IMR-90 (cell line): ENCODE results near the gene ABLIM3. TPM values are rescaled to one million over a fixed set of nuclear protein-coding genes. Genes with fewer than 3 reads are reported as not detected.
A peak's percentile ranks its signal among the peaks of the same experiment; 100 is the strongest.

ENCODE experiments used
- ATAC-seq: fragments of 200-7000 bp; cut with Tn5 transposase; 2 replicates; pipeline ENCODE4 v1.9.1; 2020; ENCODE audit warnings: low read depth, mild to moderate bottlenecking, moderate library complexity
- BruUV-seq: library from RNA; stranded (reverse); fragments of 400-500 nt; replicated peaks from 2 replicates; lab custom pipeline; 2021; lab: Mats Ljungman, UMichigan
- CTCF ChIA-PET: fragments of 300-600 bp; formaldehyde crosslinking; extraction: SDS; loops from one replicate; lab custom pipeline; 2021; ENCODE audit warnings: antibody characterized with exemption; lab: Yijun Ruan, JAX
- POLR2A ChIA-PET: fragments of 300-600 bp; sonication (Branson Sonifier 250); formaldehyde crosslinking; loops from one replicate; lab custom pipeline; 2022; ENCODE audit warnings: antibody characterized with exemption; ENCODE audit not compliant: unreplicated experiment; lab: Charles Lee
- DNase-seq: peaks from one replicate; pipeline ENCODE4 v3.0.0; 2013
- H2AFZ ChIP-seq: replicated peaks from 2 replicates; pipeline ENCODE3; 2013; ENCODE audit warnings: low read length, mild to moderate bottlenecking; ENCODE audit not compliant: poor library complexity
- H2AK5ac ChIP-seq: 2 replicates; pipeline ENCODE4 v1.6.1; 2013; ENCODE audit warnings: low read depth, low read length, inconsistent platforms
- H2AK9ac ChIP-seq: replicated peaks from 2 replicates; pipeline ENCODE3; 2013; ENCODE audit warnings: mild to moderate bottlenecking, low read depth, low read length, moderate library complexity; ENCODE audit not compliant: poor library complexity
- H2BK120ac ChIP-seq: 2 replicates; pipeline ENCODE4 v1.6.1; 2013; ENCODE audit warnings: low read depth, low read length, inconsistent platforms
- H2BK15ac ChIP-seq: 3 replicates; pipeline ENCODE4 v1.6.1; 2013; ENCODE audit warnings: low read depth, low read length, inconsistent platforms
- H2BK20ac ChIP-seq: 2 replicates; pipeline ENCODE4 v1.6.1; 2013; ENCODE audit warnings: low read depth, mild to moderate bottlenecking, inconsistent platforms, low read length, moderate library complexity
- H2BK5ac ChIP-seq: 2 replicates; pipeline ENCODE4 v1.6.1; 2013; ENCODE audit warnings: mild to moderate bottlenecking, low read depth, low read length, inconsistent platforms; ENCODE audit not compliant: poor library complexity, severe bottlenecking
- H3K14ac ChIP-seq: replicated peaks from 2 replicates; pipeline ENCODE4 v1.6.1; 2013; ENCODE audit warnings: low read depth, low read length, inconsistent platforms
- H3K18ac ChIP-seq: 2 replicates; pipeline ENCODE4 v1.6.1; 2013; ENCODE audit warnings: low read depth, low read length, control low read depth
- H3K23ac ChIP-seq: 2 replicates; pipeline ENCODE4 v1.6.1; 2013; ENCODE audit warnings: low read depth, low read length, inconsistent platforms
- H3K27ac ChIP-seq: 2 replicates; pipeline ENCODE4 v1.5.1; 2013; ENCODE audit warnings: mild to moderate bottlenecking, control low read depth, low read length; ENCODE audit not compliant: insufficient read depth
- H3K27me3 ChIP-seq: 2 replicates; pipeline ENCODE4 v1.6.1; 2013; ENCODE audit warnings: low read length; ENCODE audit not compliant: control insufficient read depth, insufficient read depth
- H3K36me3 ChIP-seq: 2 replicates; pipeline ENCODE4 v1.6.1; 2013; ENCODE audit warnings: low read length, mixed read lengths; ENCODE audit not compliant: control insufficient read depth, insufficient read depth
- H3K4ac ChIP-seq: 2 replicates; pipeline ENCODE4 v1.6.1; 2013; ENCODE audit warnings: low read depth, low read length, inconsistent platforms
- H3K4me1 ChIP-seq: 2 replicates; pipeline ENCODE4 v1.6.1; 2013; ENCODE audit warnings: low read length, mixed read lengths; ENCODE audit not compliant: control insufficient read depth, insufficient read depth
- H3K4me2 ChIP-seq: 2 replicates; pipeline ENCODE4 v1.6.1; 2013; ENCODE audit warnings: low read depth, mild to moderate bottlenecking, control low read depth, low read length, moderate library complexity
- H3K4me3 ChIP-seq: 2 replicates; pipeline ENCODE4 v1.5.1; 2013; ENCODE audit warnings: low read depth, mild to moderate bottlenecking, control low read depth, low read length, moderate library complexity; ENCODE audit not compliant: insufficient read depth
- H3K56ac ChIP-seq: 2 replicates; pipeline ENCODE4 v1.6.1; 2013; ENCODE audit warnings: low read length, inconsistent platforms; ENCODE audit not compliant: insufficient read depth; ENCODE audit errors: extremely low read depth
- H3K79me1 ChIP-seq, 2 experiments: 2 replicates each; pipeline ENCODE4 v1.6.1; 2013; ENCODE audit warnings: low read length in 2 of 2, inconsistent platforms in 1 of 2, low read depth in 1 of 2
- H3K9ac ChIP-seq: 2 replicates; pipeline ENCODE4 v1.6.1; 2013; ENCODE audit warnings: low read depth, low read length, control low read depth
- H3K9me1 ChIP-seq: 2 replicates; pipeline ENCODE4 v1.6.1; 2013; ENCODE audit warnings: low read length, inconsistent platforms; ENCODE audit not compliant: insufficient read depth
- H3K9me3 ChIP-seq: 2 replicates; pipeline ENCODE4 v1.6.1; 2013; ENCODE audit warnings: low read length; ENCODE audit not compliant: control insufficient read depth, insufficient read depth
- H4K20me1 ChIP-seq: 2 replicates; pipeline ENCODE4 v1.6.1; 2013; ENCODE audit warnings: low read length, inconsistent platforms; ENCODE audit not compliant: insufficient read depth
- H4K5ac ChIP-seq: 2 replicates; pipeline ENCODE4 v1.6.1; 2013; ENCODE audit warnings: mild to moderate bottlenecking, low read depth, low read length, control low read depth
- H4K8ac ChIP-seq, 2 experiments: 2 replicates each; pipeline ENCODE4 v1.6.1; 2013; ENCODE audit warnings: low read depth in 2 of 2, low read length in 2 of 2, control low read depth in 1 of 2, inconsistent platforms in 1 of 2
- H4K91ac ChIP-seq: 2 replicates; pipeline ENCODE4 v1.6.1; 2013; ENCODE audit warnings: low read depth, low read length, inconsistent platforms; ENCODE audit not compliant: insufficient read depth
- CEBPB ChIP-seq: IDR thresholded peaks from 2 replicates; pipeline ENCODE4 v1.6.1; 2012; ENCODE audit warnings: low read depth, low read length, improper control_type of control experiment
- POLR2A ChIP-seq: IDR thresholded peaks from 2 replicates; pipeline ENCODE4 v1.6.1; 2012; ENCODE audit warnings: mild to moderate bottlenecking, low read depth, low read length
- WGBS, 2 experiments: methylation state at CpG; one replicate each; pipeline versions ENCODE4 v1.1.5 to v1.1.7; 2013; ENCODE audit warnings: missing lambda C conversion rate in 2 of 2; ENCODE audit not compliant: insufficient read length in 1 of 2; ENCODE audit errors: extremely low coverage in 2 of 2; 5-methylcytosine and 5-hydroxymethylcytosine counted together
- dilution Hi-C: fragments of 300-500 bp; cut with HindIII; formaldehyde crosslinking; loops from one replicate; pipeline ENCODE4 v1.14.3; 2018; ENCODE audit warnings: low sequenced_read_pairs; ENCODE audit not compliant: unreplicated experiment
- in situ Hi-C: fragments of 300-500 bp; cut with MboI; formaldehyde crosslinking; loops from 3 replicates; pipeline ENCODE4 v1.14.3; 2019; ENCODE audit warnings: low sequenced_read_pairs, inconsistent platforms, mixed read lengths
- intact Hi-C: fragments of 100-400 bp; cut with micrococcal nuclease; formaldehyde crosslinking; loops from 2 replicates; pipeline ENCODE4 v1.10.0; 2022
- polyA plus RNA-seq, 3 experiments: library from polyadenylated mRNA; depleted of rRNA; stranded (reverse); fragments of >200 nt; gene quantifications; 2 replicates each; pipeline ENCODE4 v1.2.3, GENCODE V29; 2012; ENCODE audit warnings: low replicate concordance in 1 of 3
- total RNA-seq: library from RNA; depleted of rRNA; stranded (reverse); fragments of >200 nt; gene quantifications from 2 replicates; pipeline ENCODE4 v1.2.3, GENCODE V29; 2012

The ABLIM3 gene
- total and polyA plus RNA-seq, 2 of the 4 experiments (the other 2 are of a cell fraction): 33.3 to 69.9 TPM

GRCh38 chr5:149132474-149132873 is 8.8 kb upstream of the ABLIM3 start:
- Histone ChIP-seq H2BK5ac (no peak overlapping the region), H4K5ac (no peak overlapping the region), H3K9me1 (peaks cover 17% of the 10 kb centered on the region), H3K9me3 (no peaks in the 10 kb centered on the region), H4K20me1 (no peaks in the 10 kb centered on the region), H3K27ac (no peak overlapping the region), H3K9ac (no peak overlapping the region), H2AK9ac (no peak overlapping the region), H2BK15ac (0 out of 3 replicates have a peak overlapping the region, but pooled peaks have one; percentile 65), H3K27me3 (no peaks in the 10 kb centered on the region), H3K14ac (no peak overlapping the region), H4K91ac (peak overlapping the region; percentile 28), H2AK5ac (no peak overlapping the region; the same call in 1 of the 2 replicates), H2BK120ac (peak overlapping the region; percentile 57; the same call in 1 of the 2 replicates), H4K8ac (no peak overlapping the region), H3K56ac (no peak overlapping the region), H3K4ac (no peak overlapping the region), H2BK20ac (peak overlapping the region; percentile 46; the same call in 1 of the 2 replicates), H3K4me3 (no peak overlapping the region), H3K36me3 (no peaks in the 10 kb centered on the region), H3K23ac (no peak overlapping the region), H3K4me1 (peaks cover 19% of the 10 kb centered on the region), H2AFZ (no peak overlapping the region), H3K79me1 (peaks cover 0 to 6% of the 10 kb centered on the region in 2 experiments; a peak in 1 of 4 replicates), H3K4me2 (no peak overlapping the region), H3K18ac (no peak overlapping the region)
- intact Hi-C loops (loop anchor here (5.0 kb wide), 1 partner anchor 135 kb away; no protein-coding TSS in a partner anchor), in situ Hi-C loops (no loop called here), dilution Hi-C loops (no loop called here)
- BruUV-seq: no TSS peak
- ATAC-seq (no peak), DNase-seq (peak; percentile 35)
- CTCF ChIA-PET: interaction anchor here (0.8 to 0.9 kb wide), 2 partner anchors 9 to 74 kb away, joined by 3 read pairs; partner anchors contain the start of gene ABLIM3
- no CpG with 5 or more reads among the region's 1 CpG for WGBS, 2 experiments
- TF ChIP-seq POLR2A (no peak), CEBPB (peak; percentile 54)
- POLR2A ChIA-PET: no interaction called here
